Measurements from ENCODE around the gene SAMD9L.

Gene SAMD9L

GRCh38 chr7:93108003-93108402, 40.2 kb downstream of the SAMD9L start:
- Histone ChIP-seq H3K27me3 (ENCODE audit: control insufficient read depth, insufficient read depth, low read length) (no peaks in the 10 kb centered on the region), H3K9me3 (ENCODE audit: control insufficient read depth, low read length) (peaks cover 15% of the 10 kb centered on the region), H3K36me3 (ENCODE audit: control insufficient read depth, insufficient read depth, low read length) (peaks cover 3% of the 10 kb centered on the region), H3K4me3 (ENCODE audit: low read length) (no peak overlapping the region), H3K4me1 (ENCODE audit: control insufficient read depth, insufficient read depth, low read length) (no peaks in the 10 kb centered on the region), H3K9ac (ENCODE audit: low read length) (no peak overlapping the region)

- no peaks in the 10 kb centered on the region for H3K27me3 ChIP-seq (ENCODE audit: control insufficient read depth, insufficient read depth, low read length)
- H3K4me1 ChIP-seq (ENCODE audit: control insufficient read depth, insufficient read depth, low read length), result no peaks in the 10 kb centered on the region
- no peaks in the 10 kb centered on the region for H3K36me3 ChIP-seq (ENCODE audit: control insufficient read depth, insufficient read depth, low read length)
- no peak overlapping the region for H3K4me3 ChIP-seq (ENCODE audit: low read length)
- no peak overlapping the region for H3K9ac ChIP-seq (ENCODE audit: low read length)
- H3K9me3 ChIP-seq (ENCODE audit: control insufficient read depth, low read length), result peaks cover 4% of the 10 kb centered on the region
These were observed 50.8 kb downstream of the SAMD9L start for GRCh38 chr7:93097388-93097787.

- Histone ChIP-seq H3K27me3 (ENCODE audit: control insufficient read depth, insufficient read depth, low read length) (no peaks in the 10 kb centered on the region), H3K4me1 (ENCODE audit: control insufficient read depth, insufficient read depth, low read length) (no peaks in the 10 kb centered on the region), H3K9ac (ENCODE audit: low read length) (no peak overlapping the region), H3K36me3 (ENCODE audit: control insufficient read depth, insufficient read depth, low read length) (no peaks in the 10 kb centered on the region), H3K4me3 (ENCODE audit: low read length) (no peak overlapping the region), H3K9me3 (ENCODE audit: control insufficient read depth, low read length) (no peaks in the 10 kb centered on the region)
These were observed 55.3 kb downstream of the SAMD9L start for GRCh38 chr7:93092757-93093370.

Data from mucosa of stomach (tissue), 1 donor.